OCI-LY3 (cell line): ENCODE data around the gene THEM4.

ENCODE experiments used
- H2AFZ ChIP-seq: fragments of 200-600, 300-600 bp; shearing (Covaris generic); 2 replicates; pipeline ENCODE4 v1.6.0; 2014; ENCODE audit warnings: antibody characterized with exemption, low read depth, low read length
- H3K27ac ChIP-seq: fragments of 200-600, 300-600 bp; sonication (generic); 2 replicates; pipeline ENCODE4 v1.5.1; 2014; ENCODE audit warnings: mild to moderate bottlenecking, low read length, moderate library complexity, mixed read lengths
- H3K27me3 ChIP-seq: fragments of 200-600, 300-600 bp; sonication (generic); 2 replicates; pipeline ENCODE4 v1.6.1; 2014; ENCODE audit warnings: low read depth, low read length, mixed read lengths
- H3K36me3 ChIP-seq: fragments of 200-600, 300-600 bp; sonication (generic); replicated peaks from 2 replicates; pipeline ENCODE3; 2014; ENCODE audit warnings: low read depth, low read length, mixed read lengths
- H3K4me1 ChIP-seq: fragments of 300-600, 200-600 bp; sonication (generic); 2 replicates; pipeline ENCODE4 v1.6.1; 2014; ENCODE audit warnings: low read length, mixed read lengths
- H3K4me2 ChIP-seq: fragments of 200-600, 300-600 bp; sonication (generic); 2 replicates; pipeline ENCODE4 v1.6.1; 2014; ENCODE audit warnings: low read length, mixed read lengths
- H3K4me3 ChIP-seq: fragments of 300-600, 200-600 bp; sonication (generic); 2 replicates; pipeline ENCODE4 v1.5.1; 2014; ENCODE audit warnings: antibody characterized with exemption, mild to moderate bottlenecking, low read length, moderate library complexity
- H3K79me2 ChIP-seq: fragments of 300-600, 200-600 bp; shearing (Covaris generic); 2 replicates; pipeline ENCODE4 v1.6.1; 2014; ENCODE audit warnings: mild to moderate bottlenecking, low read length, mixed read lengths
- H3K9ac ChIP-seq: fragments of 300-600, 200-600 bp; shearing (Covaris generic); 2 replicates; pipeline ENCODE4 v1.6.0; 2014; ENCODE audit warnings: mild to moderate bottlenecking, low read length, moderate library complexity
- H3K9me3 ChIP-seq: fragments of 200-600, 300-600 bp; shearing (Covaris generic); 2 replicates; pipeline ENCODE4 v1.6.1; 2014; ENCODE audit warnings: low read length, mixed read lengths; ENCODE audit not compliant: insufficient read depth
- H4K20me1 ChIP-seq: fragments of 200-600, 300-600 bp; sonication (generic); 2 replicates; pipeline ENCODE4 v1.6.1; 2016; ENCODE audit warnings: low read length, mixed read lengths; ENCODE audit not compliant: insufficient read depth
- EZH2phosphoT487 ChIP-seq: fragments of 200-600 bp; shearing (Covaris generic); IDR thresholded peaks from 2 replicates; pipeline ENCODE4 v1.6.1; 2018; ENCODE audit warnings: antibody characterized with exemption, mixed run types, low read depth
- TF ChIP-seq, protein P1 (sequence below): fragments of 200-600, 300-600 bp; sonication (generic); IDR thresholded peaks from 2 replicates; pipeline ENCODE4 v1.5.1; 2014; ENCODE audit warnings: antibody characterized with exemption, low read length, low read depth

THEM4 gene

DNA sequence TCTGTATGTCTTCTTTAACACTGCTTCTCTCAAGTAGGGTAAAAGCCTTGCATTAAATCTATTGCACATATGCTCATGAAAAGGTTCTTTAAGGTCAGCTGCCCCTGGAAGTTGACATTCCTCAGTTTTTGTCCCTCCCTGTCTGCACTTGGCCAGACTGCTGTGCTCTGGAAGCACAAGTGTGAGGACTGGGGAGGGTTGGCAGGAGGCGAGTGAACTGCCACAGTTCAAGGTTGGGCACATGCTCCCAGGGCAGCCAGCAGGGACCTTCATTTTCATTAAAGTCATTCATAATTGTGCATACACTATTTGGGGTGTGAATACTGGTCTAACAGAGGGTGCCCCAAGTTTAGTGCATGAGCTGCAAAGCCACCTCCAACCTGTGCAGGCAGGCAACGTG lies 44.9 kb downstream of the THEM4 start:
- Histone ChIP-seq H3K36me3 (no peaks in the 10 kb centered on the region), H3K27me3 (no peaks in the 10 kb centered on the region), H3K4me3 (no peak overlapping the region), H3K9me3 (no peaks in the 10 kb centered on the region), H3K4me2 (no peak overlapping the region), H3K27ac (no peak overlapping the region), H4K20me1 (no peaks in the 10 kb centered on the region), H3K9ac (no peak overlapping the region), H2AFZ (no peak overlapping the region), H3K79me2 (no peaks in the 10 kb centered on the region), H3K4me1 (peaks cover 18% of the 10 kb centered on the region)
- TF ChIP-seq, protein P1, sequence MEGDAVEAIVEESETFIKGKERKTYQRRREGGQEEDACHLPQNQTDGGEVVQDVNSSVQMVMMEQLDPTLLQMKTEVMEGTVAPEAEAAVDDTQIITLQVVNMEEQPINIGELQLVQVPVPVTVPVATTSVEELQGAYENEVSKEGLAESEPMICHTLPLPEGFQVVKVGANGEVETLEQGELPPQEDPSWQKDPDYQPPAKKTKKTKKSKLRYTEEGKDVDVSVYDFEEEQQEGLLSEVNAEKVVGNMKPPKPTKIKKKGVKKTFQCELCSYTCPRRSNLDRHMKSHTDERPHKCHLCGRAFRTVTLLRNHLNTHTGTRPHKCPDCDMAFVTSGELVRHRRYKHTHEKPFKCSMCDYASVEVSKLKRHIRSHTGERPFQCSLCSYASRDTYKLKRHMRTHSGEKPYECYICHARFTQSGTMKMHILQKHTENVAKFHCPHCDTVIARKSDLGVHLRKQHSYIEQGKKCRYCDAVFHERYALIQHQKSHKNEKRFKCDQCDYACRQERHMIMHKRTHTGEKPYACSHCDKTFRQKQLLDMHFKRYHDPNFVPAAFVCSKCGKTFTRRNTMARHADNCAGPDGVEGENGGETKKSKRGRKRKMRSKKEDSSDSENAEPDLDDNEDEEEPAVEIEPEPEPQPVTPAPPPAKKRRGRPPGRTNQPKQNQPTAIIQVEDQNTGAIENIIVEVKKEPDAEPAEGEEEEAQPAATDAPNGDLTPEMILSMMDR = no peak
- TF ChIP-seq EZH2phosphoT487 = no peak

DNA sequence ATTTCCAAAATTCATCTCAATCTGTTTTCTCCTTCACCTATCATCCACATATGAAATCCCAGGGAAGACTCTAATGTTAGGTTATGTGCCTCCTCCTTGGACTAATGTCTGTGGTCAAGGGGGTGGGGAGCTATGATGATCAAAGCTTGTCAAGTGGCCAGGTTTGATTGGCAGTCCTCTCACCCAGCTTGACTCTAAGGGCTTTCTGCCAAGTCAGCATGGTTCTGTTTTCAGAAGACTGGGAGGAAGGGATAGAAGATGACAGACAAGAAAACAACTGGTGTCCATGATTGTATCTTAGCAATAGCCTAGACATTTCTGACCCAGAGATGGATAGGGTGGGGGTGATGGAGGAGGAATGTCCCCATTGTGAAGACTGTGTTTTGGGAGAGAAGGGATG lies 46.7 kb downstream of the THEM4 start:
- H4K20me1 ChIP-seq = no peaks in the 10 kb centered on the region
- H3K9ac ChIP-seq = no peak overlapping the region
- H3K4me1 ChIP-seq = peaks cover 35% of the 10 kb centered on the region
- H3K36me3 ChIP-seq = no peaks in the 10 kb centered on the region
- H2AFZ ChIP-seq = no peak overlapping the region
- H3K79me2 ChIP-seq = no peaks in the 10 kb centered on the region
- no peak overlapping the region for H3K4me3 ChIP-seq
- H3K27me3 ChIP-seq = no peaks in the 10 kb centered on the region
- H3K9me3 ChIP-seq = no peaks in the 10 kb centered on the region
- no peak overlapping the region for H3K4me2 ChIP-seq
- TF ChIP-seq, protein P1 = no peak
- TF ChIP-seq EZH2phosphoT487 = no peak
- H3K27ac ChIP-seq = no peak overlapping the region

DNA sequence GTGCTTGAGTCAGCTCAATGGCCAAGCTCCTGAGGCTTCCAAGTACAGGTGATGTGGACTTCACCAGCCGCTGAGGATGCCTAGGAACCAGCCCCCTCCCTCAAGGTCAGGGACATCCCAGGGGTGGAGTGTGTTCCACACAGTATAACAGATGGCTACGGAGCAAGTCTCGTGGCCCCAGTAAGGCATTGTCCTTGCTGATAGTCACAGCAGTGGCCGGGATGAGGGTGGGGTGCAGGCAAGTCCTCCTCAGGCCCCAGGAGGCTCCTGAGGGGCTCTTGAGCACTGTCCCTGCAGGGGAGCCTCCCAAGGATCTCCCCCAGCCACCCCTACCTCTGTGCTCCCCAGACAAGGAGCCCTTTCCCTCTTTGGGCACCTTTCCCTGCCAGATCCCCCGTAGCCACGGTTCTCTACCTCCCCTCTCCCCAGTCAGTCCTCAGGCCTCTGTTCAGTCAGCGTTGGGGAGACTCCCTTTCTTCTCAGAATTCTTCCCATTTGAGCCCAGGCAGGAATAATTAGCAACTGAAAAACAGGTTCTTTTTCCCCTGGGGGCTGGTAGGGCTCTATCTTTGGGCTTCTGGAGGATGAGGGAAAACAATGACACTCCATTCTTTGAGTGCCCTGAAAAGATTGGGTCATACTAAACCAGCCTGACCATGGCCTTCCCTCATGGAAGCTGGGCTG lies 48.7 kb downstream of the THEM4 start:
- Histone ChIP-seq H2AFZ (peak overlapping the region; percentile 68), H3K79me2 (no peaks in the 10 kb centered on the region), H3K27me3 (no peaks in the 10 kb centered on the region), H3K27ac (peak overlapping the region; percentile 36), H3K4me2 (peak overlapping the region; percentile 53), H3K4me1 (peaks cover 35% of the 10 kb centered on the region), H3K36me3 (no peaks in the 10 kb centered on the region), H3K9me3 (no peaks in the 10 kb centered on the region), H3K9ac (peak overlapping the region; percentile 34; the same call in 1 of the 2 replicates), H4K20me1 (no peaks in the 10 kb centered on the region), H3K4me3 (peak overlapping the region; percentile 6; the same call in 1 of the 2 replicates)
- no peak for TF ChIP-seq EZH2phosphoT487
- TF ChIP-seq, protein P1 = no peak

DNA sequence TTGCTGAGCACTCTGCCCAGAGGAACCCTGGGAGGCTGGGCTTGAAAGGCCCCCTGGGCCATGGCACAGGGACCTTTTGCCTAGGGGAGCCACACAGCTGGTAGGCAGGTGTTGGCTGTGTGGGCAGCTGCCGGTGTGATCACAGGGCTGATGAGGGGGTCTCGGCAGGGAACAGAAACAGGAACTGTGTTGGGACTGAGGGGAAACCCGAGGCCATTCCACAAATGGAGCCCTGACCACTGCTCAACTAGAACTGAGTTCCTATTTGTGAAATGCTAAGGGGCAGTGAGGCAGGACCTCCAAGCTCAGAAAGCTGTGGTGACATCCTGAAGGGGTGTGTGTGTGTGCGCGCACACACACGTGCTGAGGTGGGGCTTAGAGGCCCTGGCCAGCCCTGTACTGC lies 49.4 kb downstream of the THEM4 start:
- TF ChIP-seq, protein P1 = no peak
- TF ChIP-seq EZH2phosphoT487 = no peak
- Histone ChIP-seq H3K4me2 (peak overlapping the region; percentile 53), H3K36me3 (no peaks in the 10 kb centered on the region), H3K79me2 (no peaks in the 10 kb centered on the region), H2AFZ (peak overlapping the region; percentile 68), H3K4me3 (peak overlapping the region; percentile 6; the same call in 1 of the 2 replicates), H4K20me1 (no peaks in the 10 kb centered on the region), H3K27me3 (no peaks in the 10 kb centered on the region), H3K9ac (peak overlapping the region; percentile 34; the same call in 1 of the 2 replicates), H3K9me3 (no peaks in the 10 kb centered on the region), H3K4me1 (peaks cover 35% of the 10 kb centered on the region), H3K27ac (peak overlapping the region; percentile 36)
